ENCODE data around the gene PAQR7.

- TF ChIP-seq EZH2 (IDR thresholded peaks at IDR 0.05; ENCODE audit: low read length, unreplicated experiment) (no peak), CTCF (conservative IDR thresholded peaks at IDR 0.05; ENCODE audit: low read depth, low read length) (peak; percentile 43)
These were observed 29.6 kb upstream of the PAQR7 start for GRCh38 chr1:25904943-25905679.

Data from PC-3 (cell line).